Trophoblast cell (in vitro differentiated cells and primary cell): ENCODE data around the gene TNK2.
A peak's percentile ranks its signal among the peaks of the same experiment; 100 is the strongest.

Experiments used
- DNase-seq, 2 donors: peaks; one replicate each; pipeline ENCODE4 v3.0.0-alpha.2; 2016
- H2AFZ ChIP-seq: 2 replicates; pipeline ENCODE4 v1.6.1; 2013; ENCODE audit warnings: low read length, moderate library complexity, mild to moderate bottlenecking; ENCODE audit not compliant: insufficient read depth, poor library complexity
- H2AK5ac ChIP-seq: 2 replicates; pipeline ENCODE4 v1.6.1; 2013; ENCODE audit warnings: mild to moderate bottlenecking, low read length
- H2BK120ac ChIP-seq: 2 replicates; pipeline ENCODE4 v1.6.1; 2013; ENCODE audit warnings: low read length, mild to moderate bottlenecking, moderate library complexity; ENCODE audit not compliant: insufficient read depth, poor library complexity
- H2BK12ac ChIP-seq: 2 replicates; pipeline ENCODE4 v1.6.1; 2013; ENCODE audit warnings: mild to moderate bottlenecking, low read length, moderate library complexity
- H2BK5ac ChIP-seq: 2 replicates; pipeline ENCODE4 v1.6.1; 2013; ENCODE audit warnings: low read length, low read depth, moderate library complexity, mild to moderate bottlenecking; ENCODE audit not compliant: poor library complexity
- H3K14ac ChIP-seq: 2 replicates; pipeline ENCODE4 v1.6.1; 2013; ENCODE audit warnings: mild to moderate bottlenecking, low read length
- H3K18ac ChIP-seq: 2 replicates; pipeline ENCODE4 v1.6.1; 2013; ENCODE audit warnings: mild to moderate bottlenecking, low read length
- H3K23ac ChIP-seq: 2 replicates; pipeline ENCODE4 v1.6.1; 2013; ENCODE audit warnings: low read length
- H3K27ac ChIP-seq: 2 replicates; pipeline ENCODE4 v1.5.1; 2013; ENCODE audit warnings: low read depth, mild to moderate bottlenecking, inconsistent platforms, low read length, moderate library complexity
- H3K27me3 ChIP-seq: 2 replicates; pipeline ENCODE4 v1.6.1; 2013; ENCODE audit warnings: inconsistent platforms, mild to moderate bottlenecking, low read length, moderate library complexity; ENCODE audit not compliant: insufficient read depth
- H3K36me3 ChIP-seq, 2 experiments: 1 replicate in 1 of 2; 2 replicates in 1 of 2; pipeline ENCODE4 v1.6.1; 2013; ENCODE audit warnings: low read length in 2 of 2, mild to moderate bottlenecking in 2 of 2, moderate library complexity in 1 of 2; ENCODE audit not compliant: insufficient read depth in 2 of 2, control insufficient read depth in 1 of 2
- H3K4ac ChIP-seq: 2 replicates; pipeline ENCODE4 v1.6.1; 2013; ENCODE audit warnings: low read depth, mild to moderate bottlenecking, low read length, moderate library complexity
- H3K4me1 ChIP-seq, 2 experiments: 1 replicate in 1 of 2; 2 replicates in 1 of 2; pipeline ENCODE4 v1.6.1; 2013; ENCODE audit warnings: low read length in 2 of 2, mild to moderate bottlenecking in 2 of 2, moderate library complexity in 1 of 2; ENCODE audit not compliant: insufficient read depth in 2 of 2, control insufficient read depth in 1 of 2
- H3K4me2 ChIP-seq: 2 replicates; pipeline ENCODE4 v1.6.1; 2013; ENCODE audit warnings: inconsistent platforms, mild to moderate bottlenecking, low read length, moderate library complexity
- H3K4me3 ChIP-seq: 2 replicates; pipeline ENCODE4 v1.5.1; 2013; ENCODE audit warnings: mild to moderate bottlenecking, low read depth, low read length, inconsistent platforms
- H3K79me1 ChIP-seq: one replicate; pipeline ENCODE4 v1.6.1; 2013; ENCODE audit warnings: low read length
- H3K79me2 ChIP-seq: 2 replicates; pipeline ENCODE4 v1.6.1; 2013; ENCODE audit warnings: low read length, mild to moderate bottlenecking; ENCODE audit not compliant: control insufficient read depth, insufficient read depth, poor library complexity
- H3K9ac ChIP-seq: 2 replicates; pipeline ENCODE4 v1.6.1; 2013; ENCODE audit warnings: mild to moderate bottlenecking, low read length
- H3K9me3 ChIP-seq: 2 replicates; pipeline ENCODE4 v1.6.1; 2013; ENCODE audit warnings: low read depth, mild to moderate bottlenecking, control low read depth, inconsistent platforms, low read length; ENCODE audit not compliant: insufficient read depth
- H4K12ac ChIP-seq: 2 replicates; pipeline ENCODE4 v1.6.1; 2013; ENCODE audit warnings: low read depth, mild to moderate bottlenecking, low read length, moderate library complexity
- H4K8ac ChIP-seq: 2 replicates; pipeline ENCODE4 v1.6.1; 2013; ENCODE audit warnings: low read depth, mild to moderate bottlenecking, low read length, moderate library complexity
- H4K91ac ChIP-seq: one replicate; pipeline ENCODE4 v1.6.1; 2013; ENCODE audit warnings: low read depth, mild to moderate bottlenecking, low read length, moderate library complexity
- WGBS: extraction: QIAGEN DNeasy Blood & Tissue Kit; methylation state at CpG from one replicate; pipeline ENCODE4 v1.1.7; 2013; ENCODE audit warnings: missing lambda C conversion rate; ENCODE audit not compliant: insufficient read length, insufficient coverage; ENCODE audit errors: extremely low coverage; 5-methylcytosine and 5-hydroxymethylcytosine counted together

Gene TNK2

GRCh38 chr3:195829897-195830254 is 78.5 kb downstream of the TNK2 start:
- Histone ChIP-seq H3K18ac (no peak overlapping the region), H4K8ac (no peak overlapping the region), H3K27me3 (no peaks in the 10 kb centered on the region), H3K4me1 (no peaks in the 10 kb centered on the region), H3K79me1 (no peaks in the 10 kb centered on the region), H3K14ac (no peak overlapping the region), H3K4ac (no peak overlapping the region), H3K27ac (no peak overlapping the region), H2BK5ac (no peak overlapping the region), H4K91ac (no peak overlapping the region), H3K9me3 (peaks cover under 1% of the 10 kb centered on the region), H3K79me2 (no peaks in the 10 kb centered on the region), H3K36me3 (no peaks in the 10 kb centered on the region), H3K23ac (no peak overlapping the region), H3K4me2 (no peak overlapping the region), H2BK12ac (no peak overlapping the region), H2AK5ac (no peak overlapping the region), H3K4me3 (no peak overlapping the region), H4K12ac (no peak overlapping the region), H2BK120ac (no peak overlapping the region), H3K9ac (no peak overlapping the region), H2AFZ (no peak overlapping the region)
- DNase-seq = no peak
- no CpG with 5 or more reads among the region's 16 CpGs for WGBS

GRCh38 chr3:195828762-195829161 is 79.6 kb downstream of the TNK2 start:
- no peaks in the 10 kb centered on the region for H3K9me3 ChIP-seq
- H3K23ac ChIP-seq = no peak overlapping the region
- H3K27me3 ChIP-seq = no peaks in the 10 kb centered on the region

GRCh38 chr3:195825857-195826804 is 82.2 kb downstream of the TNK2 start:
- H2BK120ac ChIP-seq = no peak overlapping the region
- no peak overlapping the region for H2BK5ac ChIP-seq
- H3K36me3 ChIP-seq = no peaks in the 10 kb centered on the region
- H4K91ac ChIP-seq = no peak overlapping the region
- H3K23ac ChIP-seq = no peak overlapping the region
- H3K18ac ChIP-seq = no peak overlapping the region
- no peak overlapping the region for H2BK12ac ChIP-seq
- H2AK5ac ChIP-seq = no peak overlapping the region
- no peaks in the 10 kb centered on the region for H3K27me3 ChIP-seq
- H2AFZ ChIP-seq = no peak overlapping the region
- WGBS = no CpG with 5 or more reads among the region's 47 CpGs
- H3K9me3 ChIP-seq = no peaks in the 10 kb centered on the region
- no peak overlapping the region for H3K4ac ChIP-seq
- H3K4me1 ChIP-seq = peaks cover 2% of the 10 kb centered on the region in 2 experiments
- H4K8ac ChIP-seq = no peak overlapping the region
- no peak overlapping the region for H3K4me3 ChIP-seq
- no peak overlapping the region for H4K12ac ChIP-seq
- H3K14ac ChIP-seq = no peak overlapping the region
- H3K79me1 ChIP-seq = no peaks in the 10 kb centered on the region
- no peaks in the 10 kb centered on the region for H3K79me2 ChIP-seq
- H3K27ac ChIP-seq = no peak overlapping the region
- DNase-seq = no peak
- no peak overlapping the region for H3K9ac ChIP-seq
- H3K4me2 ChIP-seq = no peak overlapping the region

More at GRCh38 chr3:195828762-195829161, 79.6 kb downstream of the TNK2 start:
- Histone ChIP-seq H2BK12ac (no peak overlapping the region), H2AFZ (no peak overlapping the region), H3K9ac (no peak overlapping the region), H3K18ac (no peak overlapping the region), H3K14ac (no peak overlapping the region), H3K4me2 (no peak overlapping the region), H3K4ac (no peak overlapping the region), H4K12ac (no peak overlapping the region), H3K79me2 (no peaks in the 10 kb centered on the region), H2AK5ac (no peak overlapping the region), H2BK120ac (no peak overlapping the region), H4K8ac (no peak overlapping the region), H3K4me3 (no peak overlapping the region), H4K91ac (no peak overlapping the region), H2BK5ac (no peak overlapping the region), H3K4me1 (peaks cover 0 to 1% of the 10 kb centered on the region in 2 experiments), H3K36me3 (no peaks in the 10 kb centered on the region), H3K79me1 (no peaks in the 10 kb centered on the region), H3K27ac (no peak overlapping the region)
- no CpG with 5 or more reads among the region's 9 CpGs for WGBS
- peak in 1 of 2 donors; percentile 37 for DNase-seq

GRCh38 chr3:195825191-195825588 is 83.2 kb downstream of the TNK2 start:
- no CpG with 5 or more reads among the region's 15 CpGs for WGBS
- H2BK5ac ChIP-seq = no peak overlapping the region
- H3K4ac ChIP-seq = no peak overlapping the region
- no peak overlapping the region for H3K14ac ChIP-seq
- H3K9me3 ChIP-seq = no peaks in the 10 kb centered on the region
- no peak overlapping the region for H4K91ac ChIP-seq
- no peak overlapping the region for H2BK12ac ChIP-seq
- no peak overlapping the region for H3K4me2 ChIP-seq
- peaks cover 2% of the 10 kb centered on the region in 2 experiments for H3K4me1 ChIP-seq
- no peak overlapping the region for H3K4me3 ChIP-seq
- peak; percentile 53 to 78 for DNase-seq
- H3K27ac ChIP-seq = no peak overlapping the region
- no peak overlapping the region for H2BK120ac ChIP-seq
- H3K18ac ChIP-seq = no peak overlapping the region
- no peaks in the 10 kb centered on the region for H3K79me2 ChIP-seq
- no peak overlapping the region for H3K9ac ChIP-seq
- H3K27me3 ChIP-seq = no peaks in the 10 kb centered on the region
- no peaks in the 10 kb centered on the region for H3K36me3 ChIP-seq
- no peaks in the 10 kb centered on the region for H3K79me1 ChIP-seq
- no peak overlapping the region for H4K8ac ChIP-seq
- H3K23ac ChIP-seq = no peak overlapping the region
- H4K12ac ChIP-seq = no peak overlapping the region
- no peak overlapping the region for H2AFZ ChIP-seq
- H2AK5ac ChIP-seq = no peak overlapping the region
